ENCODE data around the gene DBH. TPM values are rescaled to one million over a fixed set of nuclear protein-coding genes. Genes with fewer than 3 reads are reported as not detected.

Gene DBH
- total RNA-seq, 2 experiments from 2014 or later = not detected

DNA sequence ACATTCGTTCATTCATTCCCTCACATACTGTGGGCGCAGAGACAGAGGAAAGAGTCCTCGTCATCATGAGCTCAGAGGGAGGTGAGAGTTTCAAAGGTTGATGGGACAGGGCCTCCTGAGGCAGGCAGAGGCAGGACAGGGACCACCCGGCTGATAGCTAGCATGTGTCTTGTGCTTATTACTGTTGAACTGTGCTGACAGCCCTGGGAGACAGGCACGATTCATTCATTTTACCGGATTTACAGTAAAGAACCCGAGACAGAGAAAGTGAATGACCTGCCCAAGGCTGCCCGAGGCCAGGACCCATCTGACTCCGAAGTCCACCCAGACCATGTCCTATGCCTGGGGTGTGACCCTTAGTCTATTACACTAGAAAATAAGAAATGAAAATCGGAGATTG, 22.1 kb upstream of the DBH start:
- H3K27ac ChIP-seq (ENCODE audit: low read depth, low read length, poor library complexity, severe bottlenecking) = no peak overlapping the region
- no TSS peak for BruUV-seq (replicated peaks)
- no peak overlapping the region for H3K4me3 ChIP-seq (ENCODE audit: low read depth, low read length, poor library complexity, severe bottlenecking)
- POLR2A ChIA-PET = interaction anchor here (0.7 kb wide), 1 partner anchor 30 kb away, joined by 3 read pairs; no protein-coding TSS in a partner anchor
- H3K4me1 ChIP-seq (ENCODE audit: insufficient read depth, low read length, poor library complexity, severe bottlenecking) = no peaks in the 10 kb centered on the region
- no peak for DNase-seq (ENCODE audit: low spot score)
- TF ChIP-seq CTCF (conservative IDR thresholded peaks at IDR 0.05; ENCODE audit: low read length) (no peak), EZH2phosphoT487 (IDR thresholded peaks at IDR 0.05; ENCODE audit: borderline replicate concordance, low read depth, low read length) (no peak)
- H3K79me2 ChIP-seq (ENCODE audit: insufficient read depth, low read depth, low read length) = no peaks in the 10 kb centered on the region
- intact Hi-C loops (cut with micrococcal nuclease; ENCODE audit: unreplicated experiment) = no loop called here
- no peak overlapping the region for H3K4me2 ChIP-seq (ENCODE audit: low read length)
- CTCF ChIA-PET (ENCODE audit: unreplicated experiment) = no interaction called here
- H3K36me3 ChIP-seq (ENCODE audit: insufficient read depth, low read length) = no peaks in the 10 kb centered on the region
- H4K20me1 ChIP-seq (ENCODE audit: insufficient read depth, low read length) = no peaks in the 10 kb centered on the region
- H3K9me3 ChIP-seq (ENCODE audit: low read length) = no peaks in the 10 kb centered on the region
- no peak overlapping the region for H2AFZ ChIP-seq (ENCODE audit: low read length)
- no peaks in the 10 kb centered on the region for H3K9me2 ChIP-seq (ENCODE audit: insufficient read depth, low read length)

DNA sequence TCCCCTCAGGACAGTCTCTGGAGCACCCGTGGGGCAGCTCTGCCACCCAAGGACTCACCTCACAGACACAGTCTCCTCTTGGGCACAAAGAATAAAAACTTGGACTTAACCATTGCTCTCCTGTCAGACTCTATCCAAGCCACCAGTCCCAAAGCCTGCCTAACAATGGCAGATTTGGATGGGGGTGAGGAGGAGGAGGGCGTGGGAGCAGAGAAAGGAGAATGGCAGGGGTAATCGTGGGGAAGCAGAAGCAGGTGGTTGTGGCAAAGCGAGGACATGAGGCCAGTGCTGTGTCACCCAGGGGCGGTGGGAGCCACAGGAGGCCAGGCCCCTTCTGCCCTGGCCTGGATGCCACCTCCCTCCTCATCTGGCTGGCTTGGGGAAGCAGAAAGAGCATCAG, 21.5 kb upstream of the DBH start:
- Histone ChIP-seq H3K9me2 (ENCODE audit: insufficient read depth, low read length) (no peaks in the 10 kb centered on the region), H3K79me2 (ENCODE audit: insufficient read depth, low read depth, low read length) (no peaks in the 10 kb centered on the region), H3K4me1 (ENCODE audit: insufficient read depth, low read length, poor library complexity, severe bottlenecking) (peaks cover 5% of the 10 kb centered on the region), H3K9me3 (ENCODE audit: low read length) (no peaks in the 10 kb centered on the region), H2AFZ (ENCODE audit: low read length) (no peak overlapping the region), H3K4me2 (ENCODE audit: low read length) (no peak overlapping the region), H3K27ac (ENCODE audit: low read depth, low read length, poor library complexity, severe bottlenecking) (no peak overlapping the region), H4K20me1 (ENCODE audit: insufficient read depth, low read length) (no peaks in the 10 kb centered on the region), H3K4me3 (ENCODE audit: low read depth, low read length, poor library complexity, severe bottlenecking) (no peak overlapping the region), H3K36me3 (ENCODE audit: insufficient read depth, low read length) (no peaks in the 10 kb centered on the region)
- DNase-seq (ENCODE audit: low spot score) = no peak
- TF ChIP-seq CTCF (conservative IDR thresholded peaks at IDR 0.05; ENCODE audit: low read length) (no peak), EZH2phosphoT487 (IDR thresholded peaks at IDR 0.05; ENCODE audit: borderline replicate concordance, low read depth, low read length) (no peak)
- intact Hi-C loops (cut with micrococcal nuclease; ENCODE audit: unreplicated experiment) = no loop called here
- ChIA-PET POLR2A (no interaction called here), CTCF (ENCODE audit: unreplicated experiment) (no interaction called here)
- BruUV-seq (replicated peaks) = no TSS peak

DNA sequence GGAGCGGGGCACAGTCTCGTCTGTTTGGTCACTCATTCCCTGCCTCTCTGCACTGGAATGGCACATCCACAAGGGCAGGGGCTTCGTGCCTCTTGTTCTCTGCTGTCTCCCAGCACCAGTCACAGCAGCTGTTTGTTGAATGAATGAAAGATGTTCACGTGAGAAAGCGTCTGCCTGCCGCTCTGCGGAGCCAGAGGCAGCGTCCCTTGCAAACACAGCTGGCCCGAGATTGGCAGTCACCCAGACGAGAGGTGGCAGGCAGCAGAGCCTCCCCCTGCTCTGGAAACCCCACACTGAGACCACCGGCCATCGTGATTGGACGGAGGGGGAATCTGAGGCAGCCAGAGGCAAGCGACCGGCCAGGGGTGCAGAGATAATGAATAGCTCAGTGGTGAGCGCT, 21.0 kb upstream of the DBH start:
- Histone ChIP-seq H3K27ac (ENCODE audit: low read depth, low read length, poor library complexity, severe bottlenecking) (no peak overlapping the region), H3K9me3 (ENCODE audit: low read length) (no peaks in the 10 kb centered on the region), H3K36me3 (ENCODE audit: insufficient read depth, low read length) (no peaks in the 10 kb centered on the region), H3K4me3 (ENCODE audit: low read depth, low read length, poor library complexity, severe bottlenecking) (no peak overlapping the region), H3K79me2 (ENCODE audit: insufficient read depth, low read depth, low read length) (no peaks in the 10 kb centered on the region), H3K4me1 (ENCODE audit: insufficient read depth, low read length, poor library complexity, severe bottlenecking) (peaks cover 10% of the 10 kb centered on the region), H3K9me2 (ENCODE audit: insufficient read depth, low read length) (no peaks in the 10 kb centered on the region), H4K20me1 (ENCODE audit: insufficient read depth, low read length) (no peaks in the 10 kb centered on the region), H3K4me2 (ENCODE audit: low read length) (no peak overlapping the region), H2AFZ (ENCODE audit: low read length) (no peak overlapping the region)
- no peak for DNase-seq (ENCODE audit: low spot score)
- intact Hi-C loops (cut with micrococcal nuclease; ENCODE audit: unreplicated experiment) = no loop called here
- ChIA-PET CTCF (ENCODE audit: unreplicated experiment) (no interaction called here), POLR2A (no interaction called here)
- TF ChIP-seq CTCF (conservative IDR thresholded peaks at IDR 0.05; ENCODE audit: low read length) (no peak), EZH2phosphoT487 (IDR thresholded peaks at IDR 0.05; ENCODE audit: borderline replicate concordance, low read depth, low read length) (no peak)
- BruUV-seq (replicated peaks) = no TSS peak
